Left renal pelvis (tissue), 4 donors: ENCODE results near the gene NEXN. TPM values are rescaled to one million over a fixed set of nuclear protein-coding genes. Genes with fewer than 3 reads are reported as not detected.
A peak's percentile ranks its signal among the peaks of the same experiment; 100 is the strongest.
"Not testable (repeated sequence)": the region's sequence is repeated elsewhere in the genome, so short reads cannot be mapped to it uniquely, and the experiment has no call there.

ENCODE experiments used
- DNase-seq, 4 donors: peaks; one replicate each; pipeline ENCODE4 v3.0.0-alpha.2; 2013; ENCODE audit warnings: low read depth in 4 of 4, low spot score in 3 of 4
- polyA plus RNA-seq, 4 donors: library from polyadenylated mRNA; unstranded; fragments of 120-200 nt; gene quantifications; one replicate each; pipeline ENCODE4 v1.2.1, GENCODE V29; 2013; ENCODE audit not compliant: insufficient read length in 4 of 4

The NEXN gene
- polyA plus RNA-seq, 4 donors = 13.4 to 17.9 (median 14.5) TPM

GRCh38 chr1:77956464-77956863 is 68.0 kb downstream of the NEXN start:
- no peak for DNase-seq

- no peak for DNase-seq
These were observed 70.0 kb downstream of the NEXN start for GRCh38 chr1:77958391-77958790.

DNA sequence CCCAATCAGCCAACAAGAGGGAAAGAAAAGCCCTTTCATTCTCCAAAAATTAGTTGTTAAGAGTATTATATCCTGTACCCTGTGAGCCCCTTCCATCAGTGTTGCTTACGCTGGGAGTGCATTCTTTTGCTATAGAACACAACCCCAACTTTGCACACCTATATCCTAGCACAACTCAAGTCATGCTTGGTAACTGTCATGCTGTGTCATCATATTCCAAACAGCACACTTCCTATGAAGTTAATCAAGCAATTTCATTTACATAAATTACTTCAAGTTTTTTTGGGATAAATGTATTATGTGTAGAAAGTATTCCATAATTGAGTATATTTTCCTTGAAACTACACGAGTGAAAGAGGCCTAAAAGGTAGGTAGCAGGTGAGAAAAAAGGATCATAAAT is 70.4 kb downstream of the NEXN start:
- DNase-seq = no peak

GRCh38 chr1:77961392-77961791 is 73.0 kb downstream of the NEXN start:
- DNase-seq = no peak

GRCh38 chr1:77966291-77966690 is 77.9 kb downstream of the NEXN start:
- DNase-seq = no peak

GRCh38 chr1:77970192-77970591 is 81.8 kb downstream of the NEXN start:
- DNase-seq = no peak

DNA sequence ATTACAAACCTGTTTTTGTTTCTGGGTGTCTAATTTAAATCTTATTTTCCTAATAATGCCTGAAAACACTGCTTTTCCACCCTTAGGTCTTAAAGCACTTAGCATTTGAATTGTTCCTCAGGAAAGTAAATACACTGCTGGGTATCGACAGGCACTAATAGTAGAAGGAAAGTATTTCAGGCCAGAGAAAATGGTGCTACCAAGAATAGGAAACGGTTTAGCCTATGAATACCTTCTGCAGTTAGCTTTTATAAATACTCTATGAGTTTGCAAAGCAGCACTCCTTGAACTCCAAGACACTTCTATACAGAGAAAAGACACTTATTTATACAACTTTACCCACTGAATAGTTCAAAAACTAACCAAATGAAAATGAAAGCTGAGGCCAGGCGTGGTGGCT is 83.7 kb downstream of the NEXN start:
- no peak for DNase-seq

- DNase-seq = no peak
These were observed 87.0 kb downstream of the NEXN start for GRCh38 chr1:77975386-77975785.

DNA sequence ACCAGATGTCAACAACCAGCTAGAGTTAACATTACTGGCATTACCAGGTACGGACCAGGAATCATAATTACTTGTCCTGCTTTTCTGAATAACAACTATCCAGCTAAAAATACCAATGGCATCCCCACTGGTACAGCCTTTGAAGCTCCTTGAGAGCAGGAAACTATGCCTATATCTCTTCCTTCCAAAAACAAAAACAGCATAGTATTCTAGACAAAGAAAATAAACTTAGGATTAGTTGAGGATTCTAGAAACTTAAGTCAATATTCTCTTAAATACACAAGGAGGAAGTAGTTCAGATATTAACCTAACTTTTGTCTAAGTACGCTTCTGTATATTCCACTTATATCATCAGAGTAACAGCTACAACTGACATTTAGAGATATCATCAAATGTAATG is 87.5 kb downstream of the NEXN start:
- no peak for DNase-seq

DNA sequence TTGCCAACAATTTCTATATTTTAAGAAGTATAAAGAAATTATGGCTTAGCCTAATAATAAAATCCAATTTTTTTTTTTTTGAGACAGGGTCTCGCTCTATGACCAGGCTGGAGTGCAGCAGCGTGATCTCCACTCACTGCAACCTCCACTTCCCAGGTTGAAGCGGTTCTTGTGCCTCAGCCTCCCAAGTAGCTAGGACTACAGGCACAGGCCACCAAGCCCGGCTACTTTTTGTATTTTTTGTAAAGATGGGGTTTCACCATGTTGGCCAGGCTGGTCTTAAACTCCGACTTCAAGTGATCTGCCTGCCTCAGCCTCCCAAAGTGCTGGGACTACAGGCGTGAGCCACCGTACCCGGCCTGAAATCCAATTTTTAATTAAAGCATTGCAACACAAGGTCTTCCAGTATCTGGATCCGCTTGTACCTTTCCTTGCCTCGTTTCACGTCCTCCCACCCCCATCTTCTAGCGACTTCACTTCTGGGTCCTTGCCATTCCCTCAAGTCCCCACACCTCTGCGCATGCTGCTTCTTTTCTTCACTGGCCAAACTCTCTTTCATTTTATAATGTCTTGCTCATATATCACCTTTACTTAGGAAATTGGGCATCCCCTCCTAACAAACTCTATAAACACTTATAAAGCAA is 88.1 kb downstream of the NEXN start:
- no peak for DNase-seq

DNA sequence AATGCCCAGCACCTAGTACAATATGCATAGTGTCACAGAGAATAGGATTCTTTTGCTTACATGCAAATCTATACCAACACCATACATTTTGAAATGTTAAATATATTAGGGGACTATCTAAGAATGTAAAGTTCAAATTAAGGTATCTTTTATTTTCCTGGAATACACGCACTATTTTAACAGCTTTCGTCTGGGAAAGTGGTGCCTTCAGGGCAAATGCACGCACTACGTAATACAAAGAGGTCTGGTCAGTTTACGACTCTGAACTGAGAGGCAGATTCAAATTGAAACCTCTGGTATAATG is 89.5 kb downstream of the NEXN start:
- no peak for DNase-seq

GRCh38 chr1:77978293-77978968 is 90.0 kb downstream of the NEXN start:
- DNase-seq = peak; percentile 75 to 84 (median 78)

- peak; percentile 98 to 99 (median 99) for DNase-seq
These were observed 90.8 kb downstream of the NEXN start, which contains the start of gene FUBP1 for GRCh38 chr1:77978969-77979876. Gene FUBP1 (minus strand): TSS chr1:77979072. CDS start chr1:77979004, 68 bp downstream.

GRCh38 chr1:77983352-77983996 is 95.0 kb downstream of the NEXN start:
- DNase-seq = not testable (repeated sequence)

DNA sequence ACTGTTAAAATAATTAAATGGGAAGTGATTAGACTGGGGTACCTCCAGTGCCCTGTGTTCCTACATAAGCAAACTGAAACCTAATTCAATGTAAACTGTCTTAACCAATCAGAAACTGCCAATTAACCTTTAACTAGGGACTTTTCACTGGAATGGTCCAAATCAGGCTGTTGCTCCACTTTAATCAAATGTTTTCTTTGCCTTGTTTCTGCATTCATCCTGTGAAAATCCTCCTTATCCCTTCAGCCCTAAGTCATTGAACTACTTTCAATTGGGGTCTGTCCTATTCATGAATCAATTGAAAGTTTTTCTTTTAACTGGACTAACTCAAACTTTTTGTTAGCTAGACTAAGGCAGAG is 95.6 kb downstream of the NEXN start:
- DNase-seq = no peak

- DNase-seq = no peak
These were observed 96.2 kb downstream of the NEXN start for GRCh38 chr1:77984629-77985028.

GRCh38 chr1:77986810-77987209 is 98.4 kb downstream of the NEXN start:
- no peak for DNase-seq

DNA sequence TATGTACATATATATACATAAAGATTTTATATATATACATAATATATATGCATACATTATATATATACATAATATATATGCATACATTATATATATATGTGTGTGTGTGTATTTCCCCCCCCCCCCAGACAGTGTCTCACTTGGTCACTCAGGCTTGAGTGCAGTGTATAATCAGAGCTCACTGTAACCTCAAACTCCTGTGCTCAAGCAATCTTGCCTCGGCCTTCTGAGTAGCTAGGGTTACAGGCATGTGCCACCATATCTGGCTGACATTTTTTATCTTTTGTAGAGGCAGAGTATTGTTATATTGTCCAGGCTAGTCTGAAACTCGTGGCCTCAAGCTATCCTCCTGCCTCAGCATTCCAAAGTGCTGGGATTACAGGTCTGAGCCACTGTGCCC is 99.5 kb downstream of the NEXN start:
- no peak for DNase-seq

- DNase-seq = no peak
These were observed 101.3 kb downstream of the NEXN start for GRCh38 chr1:77989744-77990143.

DNA sequence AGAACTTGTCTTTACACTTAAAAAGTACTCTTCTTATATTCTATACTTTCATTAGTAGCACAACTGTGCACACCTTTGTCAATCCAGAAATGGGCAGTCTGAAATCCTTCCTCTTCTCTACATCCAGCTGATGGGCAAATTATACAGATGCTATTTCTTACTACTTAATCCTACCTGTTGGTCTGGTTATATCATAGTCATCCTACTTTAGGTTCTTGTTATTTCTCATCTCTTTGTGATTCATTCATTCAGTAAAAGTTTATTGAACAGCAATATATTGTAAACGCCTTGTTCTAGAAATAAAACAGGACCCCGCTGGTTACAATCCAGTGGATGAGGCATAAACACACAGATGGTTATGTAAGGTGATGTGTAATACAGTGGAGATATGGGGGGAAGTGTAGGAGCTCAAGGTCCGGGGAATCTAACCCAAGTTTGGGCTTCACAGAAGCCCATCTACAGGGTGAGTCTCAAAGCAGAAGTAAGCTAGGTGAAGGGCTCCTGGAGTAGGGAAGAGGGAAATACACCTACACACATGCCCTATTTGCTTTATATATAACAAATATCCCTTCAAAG is 102.3 kb downstream of the NEXN start:
- DNase-seq = no peak

GRCh38 chr1:77991638-77992037 is 103.2 kb downstream of the NEXN start:
- no peak for DNase-seq
